Measurements from ENCODE around the gene SUCLG2.

DNA sequence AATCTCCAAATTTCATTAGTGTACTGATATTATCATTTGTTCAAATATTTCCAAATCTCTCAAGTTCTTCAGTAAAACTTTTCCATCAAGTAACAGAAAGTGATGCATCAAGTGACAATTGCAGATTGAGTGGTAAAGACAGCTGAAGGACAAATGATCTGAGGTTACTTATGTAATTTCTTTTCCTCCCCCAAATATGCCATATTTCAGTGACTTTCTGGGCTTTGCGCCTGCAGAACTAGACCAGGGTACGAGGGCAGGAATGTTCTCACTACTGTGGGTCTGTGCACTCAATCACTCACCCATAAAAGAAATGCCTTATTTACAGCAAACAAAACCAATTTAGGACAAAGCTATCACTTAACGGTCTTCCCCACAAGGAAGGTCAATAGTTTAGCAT, 4.7 kb downstream of the SUCLG2 start:
- no peak for TF ChIP-seq POLR2A (IDR thresholded peaks at IDR 0.05; ENCODE audit: low read depth)
- TF ChIP-seq, protein P1, sequence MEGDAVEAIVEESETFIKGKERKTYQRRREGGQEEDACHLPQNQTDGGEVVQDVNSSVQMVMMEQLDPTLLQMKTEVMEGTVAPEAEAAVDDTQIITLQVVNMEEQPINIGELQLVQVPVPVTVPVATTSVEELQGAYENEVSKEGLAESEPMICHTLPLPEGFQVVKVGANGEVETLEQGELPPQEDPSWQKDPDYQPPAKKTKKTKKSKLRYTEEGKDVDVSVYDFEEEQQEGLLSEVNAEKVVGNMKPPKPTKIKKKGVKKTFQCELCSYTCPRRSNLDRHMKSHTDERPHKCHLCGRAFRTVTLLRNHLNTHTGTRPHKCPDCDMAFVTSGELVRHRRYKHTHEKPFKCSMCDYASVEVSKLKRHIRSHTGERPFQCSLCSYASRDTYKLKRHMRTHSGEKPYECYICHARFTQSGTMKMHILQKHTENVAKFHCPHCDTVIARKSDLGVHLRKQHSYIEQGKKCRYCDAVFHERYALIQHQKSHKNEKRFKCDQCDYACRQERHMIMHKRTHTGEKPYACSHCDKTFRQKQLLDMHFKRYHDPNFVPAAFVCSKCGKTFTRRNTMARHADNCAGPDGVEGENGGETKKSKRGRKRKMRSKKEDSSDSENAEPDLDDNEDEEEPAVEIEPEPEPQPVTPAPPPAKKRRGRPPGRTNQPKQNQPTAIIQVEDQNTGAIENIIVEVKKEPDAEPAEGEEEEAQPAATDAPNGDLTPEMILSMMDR (IDR thresholded peaks at IDR 0.05) = no peak
- no peak for TF ChIP-seq POLR2AphosphoS5 (IDR thresholded peaks at IDR 0.05)
